Stimulated activated CD8-positive, alpha-beta memory T cell treated with anti-CD3 and anti-CD28 coated beads, Interleukin-4, amount 100 ng/mL, for 24 hours (primary cell): ENCODE measurements around the gene GALE.
A peak's percentile ranks its signal among the peaks of the same experiment; 100 is the strongest.
"Not testable (repeated sequence)": the region's sequence is repeated elsewhere in the genome, so short reads cannot be mapped to it uniquely, and the experiment has no call there.

Experiments
- DNase-seq: peaks from one replicate; pipeline ENCODE4 v3.0.0-alpha.2; 2020; ENCODE audit warnings: low read depth

GALE gene

DNA sequence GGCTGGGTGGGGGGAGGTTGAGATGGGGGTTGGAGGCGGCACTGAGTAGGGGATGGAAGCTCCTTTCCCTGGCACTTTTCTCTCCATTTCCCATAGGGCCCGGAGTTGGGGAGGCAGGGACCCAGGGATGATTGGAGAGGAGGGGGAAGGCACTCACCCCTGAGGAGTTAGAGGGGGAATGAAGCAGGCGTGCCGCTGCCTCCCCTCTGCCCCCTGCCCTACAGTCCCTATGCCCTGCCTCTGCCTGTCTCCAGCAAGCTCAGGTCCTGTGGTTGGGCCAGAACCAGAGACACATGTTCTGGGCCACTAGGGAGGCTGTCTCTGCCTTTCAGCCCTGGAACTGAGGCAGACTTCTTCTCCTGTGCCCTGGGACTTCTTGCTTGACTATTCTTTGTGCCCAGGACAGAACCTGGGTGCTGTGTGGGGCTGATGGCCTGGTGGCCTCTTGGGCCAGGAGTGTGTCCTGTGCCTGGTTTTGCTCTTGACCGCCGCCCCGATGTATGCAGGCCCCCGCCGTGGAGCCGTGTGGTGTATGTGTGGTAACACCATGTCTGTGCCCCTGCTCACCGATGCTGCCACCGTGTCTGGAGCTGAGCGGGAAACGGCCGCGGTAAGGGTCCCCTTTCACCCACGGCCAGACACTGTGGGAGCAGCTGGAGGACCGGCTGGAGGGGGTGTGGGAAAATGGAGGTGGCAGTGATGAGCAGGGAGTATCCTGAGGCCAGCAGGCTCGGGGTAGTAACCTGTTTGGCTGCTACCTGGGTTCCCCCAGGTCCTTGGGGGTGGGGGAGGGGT, 8.2 kb downstream of the GALE start:
- DNase-seq, result no peak

DNA sequence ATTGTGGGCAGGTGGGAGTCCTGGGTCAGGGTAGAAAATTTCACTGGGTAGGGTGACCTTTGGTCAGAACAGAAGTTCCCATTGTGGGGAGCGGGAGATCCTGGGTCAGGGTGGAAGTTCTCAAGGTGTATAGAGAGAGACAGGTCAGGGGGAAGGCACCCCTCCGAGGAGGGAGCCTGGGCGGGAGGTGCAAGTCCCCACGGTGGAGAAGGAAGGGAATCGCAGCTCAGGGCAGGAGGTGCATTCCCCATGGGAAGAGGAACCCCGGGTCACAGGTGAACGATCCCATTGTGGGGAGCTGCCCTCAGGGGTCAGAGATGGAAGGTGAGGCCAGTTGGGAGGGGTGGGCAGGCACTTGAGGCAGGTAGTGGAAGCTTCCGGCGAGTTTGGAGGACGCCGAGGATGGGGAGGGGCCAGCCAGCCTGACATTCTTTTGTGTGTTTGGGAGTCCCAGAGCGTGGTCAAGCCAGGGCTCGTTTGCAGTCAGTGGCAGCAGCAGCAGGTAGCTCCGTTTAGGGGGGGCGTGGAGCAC, 9.0 kb downstream of the GALE start:
- no peak for DNase-seq

DNA sequence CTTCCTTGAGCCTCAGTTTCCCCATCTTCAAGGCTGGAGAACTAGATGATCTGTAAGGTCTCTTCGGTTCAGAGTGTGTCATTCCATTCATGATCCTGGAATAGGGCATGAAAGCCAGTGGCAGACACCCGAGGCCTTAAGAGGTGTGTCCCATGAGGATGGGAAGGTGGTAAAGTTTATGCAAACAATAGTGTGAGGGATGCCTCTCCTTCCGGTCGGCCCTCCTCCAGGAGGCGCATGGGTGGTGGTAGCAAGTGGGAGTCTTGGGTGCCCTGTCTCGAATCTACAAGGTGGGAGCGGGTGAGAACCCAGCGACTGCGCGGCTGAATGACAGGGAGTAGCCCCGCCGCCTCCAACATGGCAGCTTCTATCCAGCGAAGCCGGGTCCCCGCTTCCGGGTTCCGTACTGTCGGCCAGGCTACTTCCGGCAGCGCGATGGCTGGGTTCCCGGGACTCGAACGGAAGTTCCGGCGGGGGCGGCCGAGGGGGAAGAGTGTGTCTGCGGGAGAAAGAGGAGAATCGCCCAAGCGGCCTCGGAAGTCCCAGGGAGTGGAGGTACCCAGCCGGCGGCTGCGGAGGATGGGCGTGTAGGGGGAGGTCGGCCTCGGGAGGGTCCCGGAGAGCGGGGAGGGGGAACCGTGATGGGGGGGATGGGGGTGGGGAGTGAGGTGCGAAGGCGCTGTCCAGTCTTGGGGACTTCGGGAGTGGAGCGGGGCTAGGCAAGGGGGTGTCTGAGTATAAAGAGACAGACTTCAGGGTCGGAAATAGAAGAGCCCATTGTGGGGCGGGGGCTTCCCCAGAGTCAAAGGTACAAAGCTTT, 9.6 kb downstream of the GALE start, which contains the start of gene LYPLA2:
LYPLA2 (plus strand) TSS at position 450 of the 820 bp plus-strand sequence. CDS start 1,538 bp downstream, outside the sequence.
- peak; percentile 80 for DNase-seq

DNA sequence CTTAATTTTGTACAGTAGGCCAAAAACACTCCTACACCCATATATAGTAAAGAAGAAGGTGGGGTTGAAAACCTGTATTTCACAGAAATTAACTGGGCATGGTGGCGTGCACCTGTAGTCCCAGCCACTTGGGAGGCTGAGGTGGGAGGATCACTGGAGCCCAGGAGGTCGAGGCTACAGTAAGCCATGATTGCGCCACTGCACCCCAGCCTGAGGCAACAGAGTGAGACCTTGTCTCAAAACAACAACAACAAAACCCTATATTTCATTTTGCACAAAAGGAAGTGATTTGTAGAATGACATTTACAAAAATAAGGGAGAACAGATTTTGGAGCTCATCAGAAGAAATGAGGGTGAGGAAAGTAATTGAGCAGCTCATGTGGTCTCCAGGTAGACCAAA, 11.9 kb downstream of the GALE start:
- DNase-seq, result no peak

GRCh38 chr1:23787701-23788100, 12.9 kb downstream of the GALE start:
- no peak for DNase-seq

DNA sequence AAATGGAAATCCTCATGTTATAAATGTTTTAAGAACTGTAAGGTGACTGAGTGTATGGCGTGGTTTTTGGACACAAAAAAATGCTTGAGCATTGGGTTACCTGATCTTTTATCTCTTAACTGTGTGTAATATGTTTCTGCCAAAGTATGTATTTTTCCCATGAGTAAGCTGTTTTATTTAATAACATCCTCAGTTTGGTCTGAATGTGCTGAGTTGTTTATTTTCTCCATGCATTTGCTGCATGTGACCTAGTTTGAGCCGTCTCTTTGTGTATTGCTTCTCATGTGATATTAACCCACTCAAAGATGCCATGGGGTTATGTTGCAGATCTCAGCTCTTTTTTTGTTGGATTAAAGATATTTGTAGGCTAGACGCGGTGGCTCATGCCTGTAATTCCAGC, 15.7 kb downstream of the GALE start:
- DNase-seq, result no peak

DNA sequence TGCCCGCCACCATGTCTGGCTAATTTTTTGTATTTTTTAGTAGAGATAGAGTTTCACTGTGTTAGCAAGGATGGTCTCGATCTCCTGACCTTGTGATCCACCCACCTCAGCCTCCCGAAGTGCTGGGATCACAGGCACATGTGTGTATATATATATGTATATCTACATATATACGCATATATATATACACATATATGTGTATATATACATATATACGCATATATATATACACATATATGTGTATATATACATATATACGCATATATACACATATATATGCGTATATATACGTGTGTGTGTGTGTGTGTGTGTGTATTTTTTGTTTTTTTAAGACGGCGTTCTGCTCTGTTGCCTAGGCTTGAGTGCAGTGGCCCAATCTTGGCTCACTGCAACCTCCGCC, 17.4 kb downstream of the GALE start:
- DNase-seq, result not testable (repeated sequence)

DNA sequence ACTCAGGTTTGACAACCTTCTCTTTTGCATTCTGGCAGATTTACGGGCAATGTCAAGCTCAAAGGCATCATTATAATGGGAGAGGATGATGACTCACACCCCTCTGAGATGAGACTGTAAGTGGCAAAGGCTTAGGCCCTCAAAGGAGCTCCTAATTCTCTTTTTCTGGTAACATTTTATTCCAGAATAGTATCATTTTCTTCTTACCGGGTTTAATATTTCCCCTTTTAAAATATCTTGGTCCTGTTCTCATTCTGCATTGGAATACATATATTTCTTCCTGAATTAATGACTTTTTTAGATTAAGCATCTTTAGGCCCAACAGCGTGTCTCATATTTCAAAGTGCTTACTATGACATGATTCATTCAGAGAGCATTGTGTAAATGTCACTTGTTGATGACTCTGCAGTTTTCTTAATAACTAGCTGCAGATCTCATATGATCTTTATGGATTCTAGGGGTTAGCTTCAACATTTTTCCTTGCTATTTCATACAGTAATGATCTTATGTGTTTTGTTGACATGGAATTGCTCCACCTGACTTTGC, 20.7 kb downstream of the GALE start:
- no peak for DNase-seq

- DNase-seq, result peak; percentile 69
Measured at GRCh38 chr1:23777979-23778814, 22.4 kb downstream of the GALE start, which contains the start of gene PITHD1. TSS of gene PITHD1 (plus strand) at chr1:23778418. CDS start at chr1:23778516, 98 bp downstream.

DNA sequence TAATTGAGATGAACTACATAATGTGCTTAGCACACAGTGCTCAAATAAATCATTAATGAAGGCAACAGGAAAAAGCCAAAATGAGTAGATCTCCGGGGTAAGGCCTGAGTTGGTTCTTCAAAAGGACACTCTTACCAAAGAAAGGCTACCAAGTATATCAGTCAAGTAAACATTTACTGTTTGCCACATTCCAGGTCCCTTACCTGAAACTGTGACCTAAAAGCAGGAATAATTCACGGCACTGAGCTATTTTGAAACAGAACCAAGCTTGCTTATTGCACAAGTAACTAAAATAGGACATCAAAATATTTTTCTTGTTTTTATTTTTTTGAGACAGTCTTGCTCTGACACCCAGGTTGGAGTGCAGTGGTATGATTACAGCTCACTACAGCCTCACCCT, 24.3 kb downstream of the GALE start:
- DNase-seq, result no peak

DNA sequence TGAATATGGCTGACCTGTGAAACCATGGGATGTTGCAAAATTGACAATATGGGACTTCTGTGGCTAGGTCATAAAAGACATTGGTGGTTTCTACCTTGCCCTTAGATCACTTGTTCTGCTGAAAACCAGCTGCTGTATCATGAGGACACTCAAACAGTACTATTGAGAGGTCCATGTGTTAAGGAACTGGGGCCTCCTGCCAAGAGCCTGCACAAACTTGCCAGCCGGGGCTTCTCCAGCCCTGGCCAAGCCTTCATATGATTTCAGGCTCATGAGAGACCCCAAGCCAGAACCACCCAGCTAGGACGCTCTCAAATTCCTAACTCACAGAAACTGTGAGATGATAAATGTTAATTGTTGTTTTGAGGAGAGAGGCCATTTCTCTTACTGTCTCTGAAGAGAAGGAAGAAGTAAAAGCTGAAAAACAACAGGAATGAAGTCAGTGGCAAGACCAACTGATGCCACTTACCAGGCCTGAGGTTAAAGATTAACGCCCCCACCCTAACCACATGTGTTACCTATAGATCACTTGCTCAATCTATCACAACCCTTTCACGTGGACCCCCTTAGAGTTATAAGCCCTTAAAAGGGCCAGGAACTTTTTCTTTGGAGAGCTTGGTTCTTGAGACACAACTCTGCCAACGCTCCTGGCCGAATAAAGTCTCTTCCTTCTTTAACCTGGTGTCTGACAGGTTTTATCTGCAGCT, 26.2 kb downstream of the GALE start:
- no peak for DNase-seq

DNA sequence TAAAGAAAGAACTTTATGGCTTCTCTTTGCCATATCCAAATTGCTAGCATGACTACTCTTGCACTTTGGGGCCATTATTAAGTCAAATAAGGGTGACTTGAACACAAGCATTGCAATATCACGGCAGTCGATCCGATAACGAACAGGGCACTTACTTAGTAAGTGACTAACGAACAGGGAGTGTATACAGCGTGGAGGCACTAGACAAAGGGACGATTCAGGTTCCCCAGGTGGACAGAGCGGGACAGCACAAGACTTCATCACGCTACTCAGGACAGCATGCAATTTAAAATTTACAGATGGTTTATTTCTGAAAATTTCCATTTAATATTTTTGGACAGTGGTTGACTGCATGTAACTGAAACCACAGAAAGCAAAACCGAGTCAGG, 27.7 kb downstream of the GALE start:
- DNase-seq, result no peak

- peak; percentile 80 for DNase-seq
Measured at GRCh38 chr1:23772049-23772853, 28.3 kb downstream of the GALE start.

GRCh38 chr1:23768733-23769132, 31.8 kb downstream of the GALE start:
- no peak for DNase-seq

DNA sequence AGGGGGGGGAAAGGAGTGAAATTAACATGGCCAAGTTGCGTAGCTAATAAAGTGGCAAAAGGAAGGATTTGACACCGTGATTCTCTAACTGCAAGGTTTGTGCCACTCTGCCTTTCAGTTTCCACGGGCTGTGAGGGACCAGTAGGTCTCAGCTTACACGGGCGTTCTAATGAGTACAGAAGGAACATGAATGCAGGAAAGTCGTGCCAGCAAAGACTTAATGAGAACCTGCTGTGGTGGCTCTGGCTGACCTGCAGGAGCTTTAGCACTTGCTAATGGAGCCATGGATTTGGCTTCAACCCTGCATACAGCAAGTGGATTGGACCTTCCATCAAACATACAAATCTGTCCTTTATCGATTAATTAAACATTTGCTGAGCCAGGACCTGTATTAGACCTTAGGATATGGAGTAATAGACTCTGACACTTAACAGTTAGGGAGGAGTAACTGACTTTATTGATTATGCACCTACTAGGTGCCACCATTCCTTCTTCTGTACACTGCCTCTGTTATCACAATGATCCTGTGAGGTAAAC, 37.4 kb downstream of the GALE start:
- no peak for DNase-seq

- DNase-seq, result no peak
Measured at GRCh38 chr1:23759277-23759676, 41.3 kb downstream of the GALE start.

DNA sequence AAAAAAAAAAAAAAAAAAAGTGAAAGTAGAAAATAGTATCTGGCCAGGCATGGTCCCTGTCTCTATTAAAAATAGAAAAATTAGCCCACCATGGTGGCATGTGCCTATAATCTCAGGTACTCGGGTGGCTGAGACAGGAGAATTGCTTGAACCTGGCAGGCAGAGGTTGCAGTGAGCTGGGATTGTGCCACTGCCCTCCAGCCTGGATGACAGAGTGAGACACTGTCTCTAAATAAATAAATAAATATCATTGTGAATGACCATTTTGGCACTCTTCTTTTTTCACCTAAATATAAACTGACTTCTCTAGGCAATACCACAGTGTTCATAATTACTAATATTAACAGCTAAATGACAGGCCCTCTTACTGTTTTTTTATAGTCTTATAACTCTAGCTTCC, 42.7 kb downstream of the GALE start:
- no peak for DNase-seq

- no peak for DNase-seq
Measured at GRCh38 chr1:23756676-23757075, 43.9 kb downstream of the GALE start.

GRCh38 chr1:23752909-23753308, 47.6 kb downstream of the GALE start:
- no peak for DNase-seq

GRCh38 chr1:23751815-23752200, 48.7 kb downstream of the GALE start:
- no peak for DNase-seq
